Inflammatory macrophage treated with lipopolysaccharide for 4 hours (primary cell): Measurements from ENCODE around the gene VASH2.
A peak's percentile ranks its signal among the peaks of the same experiment; 100 is the strongest.
"Not testable (repeated sequence)": the region's sequence is repeated elsewhere in the genome, so short reads cannot be mapped to it uniquely, and the experiment has no call there.

Experiments
- DNase-seq: peaks from one replicate; pipeline ENCODE4 v3.0.0-alpha.2; 2020

The VASH2 gene

DNA sequence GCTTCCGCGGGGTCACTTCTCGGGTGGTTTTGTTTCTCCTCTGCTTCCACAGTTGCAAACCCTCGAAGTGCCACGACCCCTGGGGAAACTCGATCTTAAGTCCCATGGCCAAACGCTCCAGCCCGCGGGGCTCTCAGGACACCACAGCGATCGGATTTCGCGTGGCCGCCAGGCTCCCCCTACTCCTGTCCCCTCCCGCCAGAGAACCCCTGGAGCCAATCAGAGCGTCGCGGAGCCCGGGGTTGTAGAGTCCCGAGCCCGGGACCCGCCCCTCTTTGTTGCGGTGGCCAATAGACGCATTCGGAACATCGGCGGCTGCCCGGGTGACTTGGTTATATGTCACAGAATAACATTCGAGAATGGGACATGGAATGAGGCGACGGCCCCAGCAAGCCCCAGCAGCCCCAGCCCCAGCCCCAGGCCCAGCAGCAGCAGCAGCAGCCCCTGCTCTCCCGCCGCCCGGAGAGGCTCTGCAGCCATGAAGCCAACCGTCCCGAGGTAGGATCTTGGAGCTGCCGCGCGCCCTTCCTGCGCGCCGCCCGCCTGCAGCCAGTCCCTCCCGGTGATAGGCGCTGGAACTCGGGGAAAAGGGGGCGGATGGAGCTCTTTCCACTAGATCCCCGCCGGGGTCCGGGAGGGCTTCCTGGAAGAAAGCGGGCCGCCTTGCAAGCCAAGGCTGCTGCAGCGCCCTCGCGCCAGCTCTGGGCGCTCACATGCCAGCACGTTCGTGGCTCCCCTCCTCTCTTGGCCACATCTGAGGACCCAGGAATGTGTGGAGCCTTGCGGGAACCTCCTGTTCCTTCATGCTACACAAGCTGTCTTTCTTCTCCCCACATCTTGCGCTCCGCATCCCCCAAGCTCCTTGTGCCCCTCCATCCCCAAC is at the start of gene VASH2:
TSS of gene VASH2 (plus strand) at position 299 of the 883 bp plus-strand sequence. CDS start 1,002 bp downstream, outside the sequence.
- peak; percentile 64 for DNase-seq

DNA sequence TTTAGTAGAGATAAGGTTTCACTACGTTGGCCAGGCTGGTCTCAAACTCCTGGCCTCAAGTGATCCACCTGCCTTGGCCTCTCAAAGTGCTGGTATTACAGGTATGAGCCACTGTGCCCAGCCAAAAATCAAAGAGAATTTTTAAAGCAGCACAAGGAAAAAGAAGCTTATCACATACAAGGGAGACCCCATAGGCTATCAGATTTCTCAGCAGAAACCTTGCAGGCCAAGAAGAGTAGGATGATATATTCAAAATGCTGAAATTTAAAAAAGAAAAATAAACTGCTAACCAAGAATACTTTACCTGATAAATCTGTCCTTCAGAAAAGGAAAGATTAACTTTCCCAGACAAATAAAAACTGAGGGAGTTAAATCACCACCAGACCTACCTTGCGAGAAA is 49.1 kb upstream of the VASH2 start:
- no peak for DNase-seq

DNA sequence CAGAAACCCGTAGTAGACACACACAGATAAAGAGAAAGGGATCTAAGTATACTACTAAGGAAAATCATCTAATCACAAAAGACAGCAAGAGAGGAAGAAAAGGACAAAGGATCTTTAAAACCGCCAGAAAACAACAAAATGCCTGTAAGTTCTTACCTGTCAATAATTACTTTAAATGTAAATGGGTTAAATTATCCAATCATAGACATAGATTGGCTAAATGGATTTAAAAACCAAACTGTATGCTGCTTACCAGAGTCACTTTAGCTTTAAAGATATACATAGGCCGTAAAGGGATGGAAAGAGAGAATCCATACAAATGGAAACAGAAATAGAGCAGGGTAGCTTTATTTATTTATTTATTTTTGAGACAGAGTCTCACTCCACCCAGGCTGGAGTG is 48.3 kb upstream of the VASH2 start:
- no peak for DNase-seq

DNA sequence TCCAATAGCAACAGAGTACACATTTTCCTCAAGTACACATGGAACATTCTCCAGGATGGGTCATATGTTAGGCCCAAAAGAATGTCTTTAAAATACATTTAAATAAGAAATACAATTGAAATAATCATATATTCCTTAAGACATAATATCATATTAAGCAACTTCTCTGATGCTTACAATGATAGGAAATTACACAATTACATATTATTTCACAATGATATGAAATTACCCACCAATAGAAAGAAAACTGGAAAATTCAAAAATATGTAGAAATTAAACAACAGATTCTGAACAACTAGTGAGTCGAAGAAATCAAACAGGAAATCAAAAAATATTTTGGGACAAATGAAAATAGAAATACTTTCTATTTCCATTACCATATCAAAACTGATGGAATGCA is 46.7 kb upstream of the VASH2 start:
- DNase-seq: peak; percentile 28

DNA sequence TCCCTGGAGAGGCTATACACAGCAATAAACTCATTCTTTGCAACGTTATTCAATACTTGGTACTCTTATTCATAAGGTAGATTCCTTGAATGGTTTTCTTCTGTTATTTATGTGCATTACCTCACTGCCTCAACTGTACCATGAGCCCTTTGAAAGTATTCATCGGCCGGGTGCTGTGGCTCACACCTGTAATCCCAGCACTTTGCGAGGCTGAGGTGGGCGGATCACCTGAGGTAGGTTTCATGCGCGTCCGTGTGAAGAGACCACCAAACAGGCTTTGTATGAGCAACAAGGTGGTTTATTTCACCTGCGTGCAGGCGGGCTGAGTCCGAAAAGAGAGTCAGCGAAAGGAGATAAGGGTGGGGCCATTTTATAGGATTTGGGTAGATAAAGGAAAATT is 42.3 kb upstream of the VASH2 start:
- DNase-seq: not testable (repeated sequence)

DNA sequence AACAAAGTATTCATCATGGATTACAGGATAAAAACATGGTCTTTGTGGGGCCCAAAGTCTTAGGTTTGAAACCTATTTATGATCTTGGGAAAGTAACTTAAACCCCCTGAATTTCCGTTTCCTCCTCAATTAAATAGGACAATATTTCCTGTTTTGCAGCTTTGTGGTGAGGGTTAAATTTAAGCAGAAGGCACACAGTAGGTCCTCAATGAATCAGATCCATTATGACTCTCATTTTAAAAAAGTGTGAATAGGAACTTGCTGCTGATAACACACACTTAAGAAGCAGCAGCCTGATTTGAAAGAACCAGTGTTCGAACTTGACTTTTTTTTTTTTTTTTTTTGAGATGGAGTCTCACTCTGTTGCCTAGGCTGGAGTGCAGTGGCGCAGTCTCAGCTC is 41.4 kb upstream of the VASH2 start:
- DNase-seq: no peak

DNA sequence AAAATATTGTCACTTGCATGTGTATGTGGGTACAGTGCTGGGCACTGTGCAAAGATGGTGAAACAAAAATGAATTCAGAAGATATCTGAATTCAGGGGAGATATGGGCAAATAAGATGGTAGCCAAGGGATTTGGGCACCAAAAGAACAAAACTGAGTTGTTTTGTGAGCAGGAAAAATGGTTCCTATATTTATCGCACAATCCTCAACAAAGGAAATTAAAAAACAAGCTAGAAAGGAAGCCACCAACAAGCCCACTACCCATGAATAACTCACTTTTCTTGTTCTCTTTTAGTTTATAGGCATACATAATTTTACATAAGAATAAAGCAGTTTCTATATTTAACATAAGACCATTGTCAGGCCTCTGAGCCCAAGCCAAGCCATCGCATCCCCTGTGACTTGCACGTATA is 40.7 kb upstream of the VASH2 start:
- no peak for DNase-seq

DNA sequence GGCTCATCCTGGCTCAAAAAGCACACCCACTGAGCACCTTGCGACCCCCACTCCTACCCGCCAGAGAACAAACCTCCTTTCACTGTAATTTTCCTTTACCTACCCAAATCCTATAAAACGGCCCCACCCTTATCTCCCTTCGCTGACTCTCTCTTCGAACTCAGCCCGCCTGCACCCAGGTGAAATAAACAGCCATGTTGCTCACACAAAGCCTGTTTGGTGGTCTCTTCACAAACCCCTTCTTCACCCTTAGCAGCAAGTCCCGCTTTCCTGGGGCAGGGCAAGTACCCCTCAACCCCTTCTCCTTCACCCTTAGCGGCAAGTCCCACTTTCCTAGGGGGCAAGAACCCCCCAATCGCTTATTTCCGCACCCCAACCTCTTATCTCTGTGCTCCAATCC is 40.1 kb upstream of the VASH2 start:
- not testable (repeated sequence) for DNase-seq

DNA sequence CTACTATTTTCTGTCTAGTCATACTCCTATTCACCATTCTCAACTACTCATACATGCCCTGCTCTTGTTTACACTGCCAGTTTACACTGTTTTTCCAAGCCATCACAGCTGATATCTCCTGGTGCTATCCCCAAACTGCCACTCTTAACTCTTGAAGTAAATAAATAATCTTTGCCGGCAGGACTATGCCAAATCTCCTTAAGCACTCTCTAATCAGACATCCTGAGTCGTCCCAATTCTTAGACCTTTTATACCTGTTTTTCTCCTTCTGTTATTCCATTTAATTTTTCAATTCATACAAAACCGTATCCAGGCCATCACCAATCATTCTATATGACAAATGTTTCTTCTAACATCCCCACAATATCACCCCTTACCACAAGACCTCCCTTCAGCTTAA is 36.7 kb upstream of the VASH2 start:
- DNase-seq: not testable (repeated sequence)

DNA sequence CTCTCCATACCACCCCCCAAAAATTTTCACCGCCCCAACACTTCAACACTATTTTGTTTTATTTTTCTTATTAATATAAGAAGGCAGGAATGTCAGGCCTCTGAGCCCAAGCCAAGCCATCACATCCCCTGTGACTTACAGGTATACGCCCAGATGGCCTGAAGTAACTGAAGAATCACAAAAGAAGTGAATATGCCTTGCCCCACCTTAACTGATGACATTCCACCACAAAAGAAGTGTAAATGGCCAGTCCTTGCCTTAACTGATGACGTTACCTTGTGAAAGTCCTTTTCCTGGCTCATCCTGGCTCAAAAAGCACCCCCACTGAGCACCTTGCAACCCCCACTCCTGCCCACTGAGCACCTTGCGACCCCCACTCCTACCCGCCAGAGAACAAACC is 36.2 kb upstream of the VASH2 start:
- not testable (repeated sequence) for DNase-seq

DNA sequence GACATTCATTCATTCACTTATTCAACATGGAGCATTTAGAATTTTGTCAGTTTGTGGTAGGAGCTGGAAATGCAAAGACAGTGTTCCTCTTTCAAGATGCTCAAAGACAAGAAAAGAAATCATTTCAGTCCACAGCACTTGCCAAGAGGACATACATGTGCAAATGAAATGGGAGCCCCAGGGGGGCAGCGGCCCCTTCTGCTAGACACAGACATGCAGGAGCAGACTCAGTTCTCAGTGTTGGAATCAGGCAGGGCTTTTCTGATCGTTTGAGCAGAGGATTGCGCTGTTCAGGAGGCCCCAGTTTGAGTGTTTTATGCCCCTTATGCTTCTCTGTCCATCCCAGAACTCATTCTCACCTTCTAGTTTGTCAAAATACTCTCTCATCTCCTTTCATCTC is 35.6 kb upstream of the VASH2 start:
- no peak for DNase-seq

DNA sequence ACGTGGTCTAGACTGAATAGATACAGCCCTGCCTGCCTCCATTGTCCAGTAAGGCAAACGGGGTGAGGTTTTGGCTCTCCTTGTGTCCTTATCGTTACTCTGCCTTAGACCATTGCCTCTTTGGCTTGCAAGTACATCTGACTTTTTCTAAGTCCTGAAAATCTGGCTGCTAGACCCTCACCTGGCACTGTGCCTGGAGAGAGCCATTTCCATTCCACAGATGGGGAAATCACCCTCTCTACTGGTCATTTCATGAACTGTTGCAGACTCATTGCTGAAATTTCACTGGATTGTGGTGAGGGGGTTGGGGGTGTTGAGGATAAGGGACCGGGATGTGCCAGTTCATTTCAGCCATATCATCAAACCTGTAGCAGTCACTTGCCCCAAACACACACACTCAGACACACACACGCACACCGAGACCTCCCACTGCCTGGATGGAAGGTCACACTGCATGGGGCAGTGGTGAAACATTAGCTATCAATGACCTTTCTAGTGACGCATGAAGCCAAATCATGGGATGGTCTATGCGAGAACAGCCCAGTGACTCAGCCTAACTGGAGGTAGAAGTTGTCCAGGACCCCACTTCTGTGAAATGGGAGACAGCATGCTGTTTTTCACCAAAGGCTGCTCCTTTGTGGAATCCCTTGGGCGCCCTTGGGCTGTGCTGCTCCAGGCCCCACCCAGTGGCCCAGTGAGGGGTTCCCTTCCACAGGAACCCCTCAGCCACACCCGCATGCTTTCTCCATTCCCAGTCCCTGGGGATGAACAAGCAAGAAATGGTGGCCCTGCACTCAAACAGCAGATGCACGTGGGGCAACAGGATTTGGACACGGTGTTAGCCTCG is 34.9 kb upstream of the VASH2 start:
- DNase-seq: peak; percentile 44

DNA sequence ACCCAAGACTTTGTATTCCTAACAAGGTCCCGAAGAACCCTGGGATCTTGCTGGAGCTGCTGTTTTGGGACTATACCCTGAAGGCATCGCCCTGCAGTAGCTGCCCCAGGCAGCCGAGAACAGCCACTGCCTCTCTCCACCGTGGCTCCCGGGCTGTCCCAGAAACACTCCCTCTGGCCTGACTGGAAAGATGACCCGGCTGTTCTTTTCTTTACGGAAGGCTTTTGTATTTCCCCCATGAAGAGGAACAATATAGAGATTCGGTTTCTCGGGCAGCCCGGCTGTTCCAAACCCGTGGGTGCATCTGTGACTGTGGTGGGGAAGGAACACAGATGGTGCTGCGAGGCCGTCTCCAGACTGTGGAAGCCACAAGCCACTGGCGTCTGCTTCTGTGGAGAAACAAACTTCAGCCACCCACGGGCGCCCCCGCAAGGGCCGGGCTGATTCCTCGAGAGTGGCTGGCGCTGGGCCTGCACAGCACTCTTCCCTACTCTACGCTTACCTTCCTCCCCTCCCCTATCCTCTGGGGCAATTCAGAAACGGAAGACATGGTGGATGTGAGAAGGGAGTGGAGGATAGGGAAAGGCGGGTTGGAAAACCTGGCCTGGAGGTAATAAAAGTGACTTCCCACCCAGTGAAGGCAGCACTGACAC is 33.7 kb upstream of the VASH2 start:
- DNase-seq: peak; percentile 86

DNA sequence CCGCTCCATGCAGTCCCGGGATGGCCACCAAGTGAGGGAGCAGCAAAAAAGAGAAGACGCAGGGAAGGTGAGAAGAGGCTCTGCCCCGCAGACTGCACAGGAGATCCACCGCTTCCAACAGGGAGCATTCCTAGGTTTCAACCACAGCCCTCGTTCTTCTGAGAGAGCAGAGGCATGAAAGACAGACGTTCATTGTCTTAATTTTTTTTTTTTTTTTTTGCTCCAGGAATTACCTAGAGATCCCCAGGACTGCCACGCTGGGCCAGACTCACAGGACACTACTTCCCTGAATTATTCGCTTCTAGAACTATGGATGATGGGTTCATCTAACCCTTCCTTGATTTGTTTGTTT is 33.2 kb upstream of the VASH2 start:
- DNase-seq: no peak

DNA sequence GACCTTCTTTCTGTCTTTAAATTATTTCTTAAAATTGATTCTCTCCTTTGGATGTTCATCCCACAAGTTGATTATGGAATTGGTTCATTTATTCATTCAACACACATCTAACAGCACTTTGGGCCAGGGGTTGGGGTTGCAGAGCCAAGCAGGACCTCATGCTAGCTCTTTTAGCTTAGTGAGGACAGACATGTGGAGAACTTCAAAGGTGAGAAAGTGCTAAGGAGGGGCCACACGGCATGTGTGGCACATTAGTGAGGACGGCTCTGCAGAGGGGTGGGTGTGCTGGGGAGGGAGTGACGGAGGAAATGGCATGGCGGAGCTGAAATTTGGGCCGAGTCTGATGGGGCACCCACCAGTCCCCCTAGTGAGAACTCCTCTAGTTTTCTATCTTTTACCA is 32.5 kb upstream of the VASH2 start:
- DNase-seq: no peak

DNA sequence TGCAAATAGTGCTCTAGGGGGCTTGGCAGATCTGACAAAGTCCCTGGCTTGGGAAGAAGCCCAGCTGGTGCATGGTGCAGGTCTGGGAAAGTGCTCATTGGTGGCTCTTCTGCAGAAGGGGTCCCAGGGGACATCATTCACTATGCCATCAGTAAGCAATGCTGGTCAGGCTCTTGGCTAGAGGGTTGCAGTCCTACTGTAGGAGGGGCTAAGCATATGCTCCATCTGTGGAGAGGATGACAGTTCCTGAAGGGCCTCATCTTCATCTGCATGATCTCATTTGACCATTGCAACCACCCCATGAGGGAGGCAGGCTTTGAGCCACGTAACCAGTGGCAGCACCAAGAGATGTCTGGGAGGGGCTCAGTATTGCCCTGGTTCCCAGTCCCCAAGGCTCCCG is 31.5 kb upstream of the VASH2 start:
- no peak for DNase-seq

DNA sequence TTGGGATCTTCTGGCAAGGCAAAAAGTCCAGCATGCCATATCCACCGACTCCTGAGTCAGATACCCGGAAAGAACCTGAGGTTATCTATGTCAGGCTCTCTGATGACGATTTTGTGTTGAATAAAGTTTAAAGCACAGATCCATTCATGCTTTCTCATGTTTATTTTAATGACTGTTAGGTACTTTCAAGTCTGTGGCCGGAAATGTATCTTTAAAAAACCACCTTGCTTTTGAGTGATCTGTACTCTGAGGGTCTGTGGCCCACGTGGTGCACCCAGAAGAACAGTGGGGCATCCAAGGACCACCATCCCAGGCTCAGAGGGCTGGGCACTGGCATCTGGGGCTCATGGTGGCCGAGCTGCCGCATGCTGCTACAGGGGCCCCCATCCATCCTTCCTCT is 30.1 kb upstream of the VASH2 start:
- DNase-seq: no peak

DNA sequence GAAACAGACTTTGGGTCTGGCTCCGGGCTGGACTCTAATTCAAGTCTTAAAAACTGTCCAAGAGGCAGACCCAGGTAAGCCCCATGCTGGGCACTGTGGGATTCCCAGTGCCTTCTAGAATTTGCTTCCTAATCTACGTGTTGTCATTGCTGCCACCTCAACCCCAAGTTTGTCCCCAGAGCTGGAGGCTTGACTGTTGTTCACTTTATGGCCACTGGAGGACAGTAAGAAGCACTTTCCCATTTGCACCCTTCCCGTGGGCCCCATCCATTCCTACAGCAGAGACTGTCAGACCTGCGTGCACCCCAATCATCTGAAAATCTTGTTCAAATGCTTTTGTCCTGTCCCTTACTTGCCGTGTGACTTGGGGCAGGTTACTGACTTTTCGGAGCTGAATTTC is 29.4 kb upstream of the VASH2 start:
- peak; percentile 35 for DNase-seq

DNA sequence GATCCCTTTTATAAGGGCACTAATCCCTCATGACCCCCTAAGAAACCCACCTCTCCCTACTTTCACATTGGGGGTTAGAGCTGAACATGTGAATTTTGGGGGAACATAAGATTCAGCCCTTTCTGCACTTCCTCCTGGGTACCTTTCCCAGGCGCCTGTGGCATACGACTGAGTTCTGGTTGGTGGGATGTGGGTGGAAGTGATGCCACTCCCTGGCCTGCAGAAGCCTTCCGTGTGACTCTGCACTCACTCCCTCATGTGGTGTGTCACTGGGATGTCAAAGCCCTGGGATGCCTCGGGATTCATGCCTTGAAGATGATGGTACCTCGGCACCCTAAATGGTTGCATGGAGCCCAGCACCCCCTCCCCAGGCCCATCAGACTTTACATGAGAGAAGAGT is 28.3 kb upstream of the VASH2 start:
- peak; percentile 71 for DNase-seq

DNA sequence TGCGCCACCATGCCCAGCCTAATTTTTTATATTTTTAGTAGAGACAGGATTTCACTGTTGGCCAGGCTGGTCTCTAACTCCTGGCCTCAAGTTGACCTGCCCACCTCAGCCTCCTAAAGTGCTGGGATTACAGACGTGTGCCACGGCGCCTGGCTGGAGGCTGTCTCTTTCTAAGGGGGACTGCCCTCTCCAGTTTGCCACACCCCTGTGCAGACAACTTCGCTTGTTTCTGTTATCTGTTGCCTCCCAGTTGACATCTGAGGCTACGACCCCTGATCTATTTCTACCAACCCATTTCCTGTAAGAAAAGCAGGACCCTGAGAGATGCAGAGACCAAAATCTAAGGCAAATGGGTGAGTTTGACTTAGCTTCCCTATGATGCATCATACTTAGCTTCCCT is 24.0 kb upstream of the VASH2 start:
- DNase-seq: no peak

DNA sequence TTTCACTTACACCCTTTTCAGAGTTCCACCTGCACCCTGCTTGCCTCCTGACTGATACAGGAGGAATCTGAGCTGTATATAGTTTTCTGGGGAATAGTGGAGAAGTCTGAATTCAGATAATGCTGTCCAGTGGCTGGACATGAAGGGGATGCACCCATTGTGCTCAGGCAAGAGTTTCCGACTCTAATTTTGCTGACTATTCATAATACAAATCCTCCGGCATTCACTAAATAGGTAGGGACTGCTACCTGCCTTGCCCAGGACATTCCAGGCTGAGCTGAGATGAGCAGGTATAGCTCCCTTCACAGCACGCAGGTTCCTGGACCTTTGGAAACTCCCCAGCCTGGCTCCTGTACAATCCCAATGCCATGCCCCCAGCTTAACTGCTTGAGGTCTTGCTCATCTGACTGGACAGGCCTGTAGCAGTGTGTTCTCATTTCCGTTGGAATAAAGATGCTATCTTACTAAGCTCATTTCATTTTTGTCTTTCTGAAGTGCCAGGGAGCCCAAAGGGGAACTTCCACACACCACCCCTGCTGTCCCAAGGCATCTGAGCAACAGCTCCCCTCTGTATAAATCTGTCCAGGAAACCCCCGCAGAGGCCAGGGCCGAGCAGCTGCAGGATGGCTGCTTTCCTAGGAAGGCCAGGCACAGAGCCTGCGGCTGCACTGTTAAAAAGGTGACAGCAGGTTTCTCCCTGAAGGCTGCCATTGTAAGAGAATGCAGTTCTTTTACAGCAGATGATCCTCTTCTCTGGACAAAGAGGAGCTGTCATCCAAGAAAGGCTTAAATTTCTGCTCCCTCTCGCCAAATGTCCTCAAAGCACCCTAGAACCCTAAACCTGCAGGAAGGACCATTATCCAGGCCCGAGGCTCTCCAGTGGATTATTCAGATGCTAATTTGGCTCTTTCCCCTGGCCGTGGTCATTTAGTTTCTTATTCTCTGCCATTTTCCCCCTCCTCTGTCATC is 21.7 kb upstream of the VASH2 start:
- DNase-seq: peak; percentile 58

DNA sequence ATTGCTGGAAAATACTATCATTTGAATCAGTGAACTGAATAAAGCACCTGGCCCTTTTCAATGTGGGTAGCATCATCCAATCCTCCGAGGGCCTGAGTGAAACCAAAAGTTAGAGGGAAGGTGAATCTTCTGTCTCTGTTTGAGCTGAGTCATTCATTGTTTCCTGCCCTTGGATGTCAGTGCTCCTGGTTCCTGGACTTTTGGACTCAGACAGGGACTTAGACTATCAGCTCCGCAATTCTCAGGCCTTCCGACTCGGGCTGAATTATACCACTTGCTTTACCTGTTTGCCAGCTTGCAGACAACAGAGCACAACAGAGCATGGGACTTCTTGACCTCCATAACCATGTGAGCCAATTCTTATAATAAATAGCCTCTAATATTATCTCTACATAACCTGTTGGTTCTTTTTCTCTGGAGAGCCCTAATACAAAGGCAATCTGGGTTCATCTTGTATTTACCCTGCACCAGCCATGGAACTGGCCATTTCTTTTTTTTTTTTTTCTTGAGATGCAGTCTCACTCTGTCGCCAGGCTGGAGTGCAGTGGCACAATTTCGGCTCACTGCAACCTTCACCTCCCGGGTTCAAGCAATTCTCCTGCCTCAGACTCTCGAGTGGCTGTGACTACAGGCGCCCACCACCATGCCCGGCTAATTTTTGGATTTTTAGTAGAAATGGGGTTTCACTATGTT is 19.2 kb upstream of the VASH2 start:
- DNase-seq: no peak
